ENCODE data around the gene CEACAM4. TPM values are rescaled to one million over a fixed set of nuclear protein-coding genes. Genes with fewer than 3 reads are reported as not detected.

CEACAM4 gene
- total and polyA plus RNA-seq, 2 of the 4 experiments (the other 2 are of a cell fraction): not detected

- Histone ChIP-seq H3K36me3 (ENCODE audit: control insufficient read depth, insufficient read depth, low read length) (no peaks in the 10 kb centered on the region), H4K5ac (ENCODE audit: low read depth, low read length) (no peak overlapping the region), H3K9ac (ENCODE audit: low read depth, low read length) (no peak overlapping the region), H4K8ac (ENCODE audit: low read depth in 2 of 2, low read length in 2 of 2) (no peak overlapping the region), H3K79me1 (ENCODE audit: low read depth in 1 of 2, low read length in 2 of 2) (no peaks in the 10 kb centered on the region), H3K9me3 (ENCODE audit: control insufficient read depth, insufficient read depth, low read length) (no peaks in the 10 kb centered on the region), H3K56ac (ENCODE audit: extremely low read depth, insufficient read depth, low read length) (no peak overlapping the region), H3K27ac (ENCODE audit: insufficient read depth, low read length) (no peak overlapping the region), H2BK15ac (ENCODE audit: low read depth, low read length) (no peak overlapping the region), H4K20me1 (ENCODE audit: insufficient read depth, low read length) (no peaks in the 10 kb centered on the region), H3K27me3 (ENCODE audit: control insufficient read depth, insufficient read depth, low read length) (no peaks in the 10 kb centered on the region), H3K4me3 (ENCODE audit: insufficient read depth, low read depth, low read length) (no peak overlapping the region), H3K4me2 (ENCODE audit: low read depth, low read length) (no peak overlapping the region), H2AK5ac (ENCODE audit: low read depth, low read length) (no peak overlapping the region), H4K91ac (ENCODE audit: insufficient read depth, low read depth, low read length) (no peak overlapping the region), H3K23ac (ENCODE audit: low read depth, low read length) (no peak overlapping the region), H3K14ac (replicated peaks; ENCODE audit: low read depth, low read length) (no peak overlapping the region), H3K4me1 (ENCODE audit: control insufficient read depth, insufficient read depth, low read length) (no peaks in the 10 kb centered on the region), H3K4ac (ENCODE audit: low read depth, low read length) (no peak overlapping the region), H2BK20ac (ENCODE audit: low read depth, low read length) (no peak overlapping the region), H2AFZ (replicated peaks; ENCODE audit: low read length, poor library complexity) (no peak overlapping the region), H3K18ac (ENCODE audit: low read depth, low read length) (no peak overlapping the region), H2BK120ac (ENCODE audit: low read depth, low read length) (no peak overlapping the region), H2BK5ac (ENCODE audit: low read depth, low read length, poor library complexity, severe bottlenecking) (no peak overlapping the region), H3K9me1 (ENCODE audit: insufficient read depth, low read length) (no peaks in the 10 kb centered on the region), H2AK9ac (replicated peaks; ENCODE audit: low read depth, low read length, poor library complexity) (no peak overlapping the region)
- no TSS peak for BruUV-seq (replicated peaks)
- DNase-seq: no peak
- intact Hi-C loops (cut with micrococcal nuclease): no loop called here
- in situ Hi-C loops (cut with MboI; ENCODE audit: low sequenced_read_pairs): no loop called here
- ChIA-PET CTCF (no interaction called here), POLR2A (ENCODE audit: unreplicated experiment) (no interaction called here)
- whole genome bisulfite sequencing, 2 experiments (ENCODE audit: extremely low coverage in 2 of 2, insufficient read length in 1 of 2): no CpG with 5 or more reads among the region's 7 CpGs
- no peak for ATAC-seq (ENCODE audit: low read depth)
- dilution Hi-C loops (cut with HindIII; ENCODE audit: low sequenced_read_pairs, unreplicated experiment): no loop called here
- no peak for TF ChIP-seq NFE2L2 (IDR thresholded peaks at IDR 0.05; ENCODE audit: low read depth, low read length)
- no peak for TF ChIP-seq USF2 (IDR thresholded peaks at IDR 0.05; ENCODE audit: low read depth, low read length)
- no peak for TF ChIP-seq BHLHE40 (IDR thresholded peaks at IDR 0.05; ENCODE audit: low read depth, low read length)
- TF ChIP-seq MAFK (IDR thresholded peaks at IDR 0.05; ENCODE audit: low read depth, low read length): no peak
- TF ChIP-seq ELK1 (IDR thresholded peaks at IDR 0.05; ENCODE audit: borderline replicate concordance, low read depth, low read length): no peak
- TF ChIP-seq RAD21 (IDR thresholded peaks at IDR 0.05; ENCODE audit: low read length): no peak
- no peak for TF ChIP-seq RFX5 (IDR thresholded peaks at IDR 0.05; ENCODE audit: low read depth, low read length)
- TF ChIP-seq CTCF (conservative IDR thresholded peaks at IDR 0.05; ENCODE audit: low read depth, low read length): no peak
- no peak for TF ChIP-seq CEBPB (IDR thresholded peaks at IDR 0.05; ENCODE audit: low read depth, low read length)
- TF ChIP-seq FOS (IDR thresholded peaks at IDR 0.05; ENCODE audit: low read depth, low read length): no peak
- no peak for TF ChIP-seq CHD1 (IDR thresholded peaks at IDR 0.05; ENCODE audit: low read depth, low read length)
- no peak for TF ChIP-seq SMC3 (IDR thresholded peaks at IDR 0.05; ENCODE audit: low read depth, low read length)
- no peak for TF ChIP-seq POLR2A (IDR thresholded peaks at IDR 0.05; ENCODE audit: low read depth, low read length)
- TF ChIP-seq MAZ (IDR thresholded peaks at IDR 0.05; ENCODE audit: borderline replicate concordance, low read depth, low read length): no peak
- no peak for TF ChIP-seq MXI1 (IDR thresholded peaks at IDR 0.05; ENCODE audit: borderline replicate concordance, low read depth, low read length)
- TF ChIP-seq RCOR1 (IDR thresholded peaks at IDR 0.05; ENCODE audit: insufficient replicate concordance, low read length): no peak
These were observed 5.2 kb downstream of the CEACAM4 start for GRCh38 chr19:41621654-41622053.
